Right renal pelvis (tissue), 4 donors: ENCODE data around the gene STAU1. TPM values are rescaled to one million over a fixed set of nuclear protein-coding genes. Genes with fewer than 3 reads are reported as not detected.
A peak's percentile ranks its signal among the peaks of the same experiment; 100 is the strongest.
"Not testable (repeated sequence)": the region's sequence is repeated elsewhere in the genome, so short reads cannot be mapped to it uniquely, and the experiment has no call there.

ENCODE experiments used
- DNase-seq, 4 donors: peaks; one replicate each; pipeline ENCODE4 v3.0.0-alpha.2; 2013; ENCODE audit warnings: low read depth in 4 of 4, low spot score in 3 of 4, missing footprints in 1 of 4
- polyA plus RNA-seq, 4 donors: library from polyadenylated mRNA; unstranded; fragments of 120-200 nt; gene quantifications; one replicate each; pipeline ENCODE4 v1.2.1, GENCODE V29; 2013; ENCODE audit not compliant: insufficient read length in 4 of 4

The STAU1 gene
- polyA plus RNA-seq, 4 donors: 121 to 136 (median 130) TPM

- DNase-seq: not testable (repeated sequence)
Observed at GRCh38 chr20:49134797-49135196, 53.3 kb downstream of the STAU1 start.

- no peak for DNase-seq
Observed at GRCh38 chr20:49133571-49133970, 54.6 kb downstream of the STAU1 start.

GRCh38 chr20:49132995-49133478 lies 55.1 kb downstream of the STAU1 start:
- peak; percentile 53 to 66 (median 64) for DNase-seq

DNA sequence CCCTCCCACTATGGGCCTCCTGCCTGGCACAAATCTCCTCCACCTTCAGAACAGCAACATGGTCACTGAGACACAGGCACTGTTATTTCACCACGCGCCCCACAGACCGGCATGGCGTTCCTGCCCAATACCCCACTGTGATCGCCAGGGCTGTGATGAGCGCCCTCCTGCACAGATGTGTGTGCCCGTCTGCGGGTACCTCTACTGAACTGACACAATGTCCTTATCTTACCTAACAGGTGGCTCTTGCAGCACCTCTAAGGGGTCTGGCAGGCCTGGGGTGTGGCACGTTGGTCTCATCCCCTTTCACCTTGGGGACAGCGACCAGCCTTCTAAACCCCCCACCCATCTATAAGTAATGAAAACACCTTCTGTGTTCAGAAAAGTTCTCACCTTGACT lies 64.2 kb downstream of the STAU1 start:
- DNase-seq: no peak

DNA sequence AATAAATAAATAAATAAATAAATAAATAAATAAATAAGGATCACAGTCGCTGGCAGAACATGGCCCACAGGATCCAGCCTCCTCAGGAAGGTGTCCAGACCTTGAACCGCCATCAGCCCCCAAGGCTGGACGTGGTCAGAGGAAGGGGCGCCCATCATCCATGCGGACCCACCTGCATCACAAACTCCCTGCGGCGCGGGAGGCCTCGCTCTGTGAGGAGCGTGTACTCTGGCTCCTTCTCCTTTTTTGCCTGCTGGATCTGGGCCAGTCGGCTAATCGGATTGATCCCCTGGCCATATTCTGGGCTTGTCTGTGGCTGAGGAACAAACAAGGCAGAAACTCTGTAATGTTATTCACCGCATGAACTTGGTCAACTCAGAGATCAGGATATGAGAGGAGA lies 65.2 kb downstream of the STAU1 start:
- no peak for DNase-seq

DNA sequence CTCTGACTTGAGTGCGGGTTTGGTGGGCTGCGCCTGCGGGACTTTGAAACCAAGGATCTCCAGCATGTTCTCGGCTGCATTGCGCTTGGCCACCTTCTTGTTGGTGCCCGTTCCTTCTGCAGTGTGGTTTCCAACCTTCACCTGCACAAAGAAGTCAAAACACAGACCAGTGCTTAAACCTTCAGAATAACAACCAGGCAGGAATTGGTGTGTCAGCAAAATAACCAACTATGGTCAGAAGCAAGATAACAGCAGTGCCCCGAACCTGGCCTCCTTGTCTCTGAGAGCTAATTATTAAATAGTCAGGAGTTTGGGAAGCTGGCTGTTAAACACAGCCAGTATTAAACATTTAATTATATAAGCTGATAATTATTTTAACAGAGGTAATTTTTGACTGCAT lies 68.1 kb downstream of the STAU1 start:
- no peak for DNase-seq

- DNase-seq: no peak
Observed at GRCh38 chr20:49118307-49118706, 69.8 kb downstream of the STAU1 start.

GRCh38 chr20:49115564-49115963 lies 72.6 kb downstream of the STAU1 start:
- DNase-seq: no peak

DNA sequence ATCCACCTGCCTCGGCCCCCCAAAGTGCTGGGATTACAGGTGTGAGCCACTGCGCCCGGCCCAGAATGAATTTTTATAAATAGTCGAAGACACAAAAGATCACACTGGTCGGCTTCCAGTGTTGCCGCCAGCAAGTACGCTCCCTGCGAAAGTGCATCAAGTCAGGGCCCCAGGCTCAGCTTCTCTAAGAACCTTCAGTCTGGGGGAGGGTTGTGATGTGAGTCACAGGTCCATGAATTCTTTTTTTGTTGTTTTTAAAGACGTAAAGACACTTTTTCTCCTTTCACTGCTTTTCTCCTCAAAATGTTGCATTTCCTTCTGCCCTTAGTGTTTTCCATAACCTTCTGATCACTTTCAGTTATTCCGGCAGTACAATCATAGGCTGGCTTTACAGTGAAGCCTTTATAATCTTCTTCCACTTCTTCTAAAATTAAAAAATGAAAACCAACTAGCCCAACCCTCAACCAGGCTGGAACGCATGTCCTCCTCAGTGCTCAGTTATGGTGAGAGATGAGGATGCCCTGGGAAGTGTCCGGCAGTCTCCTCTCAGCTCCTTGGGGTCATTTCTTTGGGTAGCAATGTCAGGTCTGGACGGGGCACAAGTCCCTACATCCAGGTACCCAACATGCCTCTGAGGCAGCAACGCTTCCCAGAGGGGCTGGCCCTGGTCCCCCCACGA lies 75.4 kb downstream of the STAU1 start:
- no peak for DNase-seq

- DNase-seq: no peak
Observed at GRCh38 chr20:49110767-49111694, 77.1 kb downstream of the STAU1 start.

DNA sequence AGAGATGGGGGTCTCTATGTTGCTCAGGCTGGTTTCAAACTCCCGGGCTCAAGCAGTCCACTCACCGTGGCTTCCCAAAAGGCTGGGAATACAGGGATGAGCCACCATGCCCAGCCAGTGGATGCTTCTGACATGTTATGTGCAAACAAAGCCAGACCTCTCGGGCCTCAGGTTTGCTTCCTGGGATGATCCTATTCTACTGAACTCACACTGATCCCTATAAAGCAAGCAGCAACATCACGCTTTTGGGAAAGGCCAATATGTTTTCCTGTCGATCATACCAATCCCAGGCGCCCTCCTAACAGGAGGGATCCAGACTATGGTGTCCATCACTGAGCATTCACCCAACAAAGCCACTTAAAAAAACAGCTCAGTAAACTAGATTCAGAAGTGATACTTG lies 81.8 kb downstream of the STAU1 start:
- no peak for DNase-seq

DNA sequence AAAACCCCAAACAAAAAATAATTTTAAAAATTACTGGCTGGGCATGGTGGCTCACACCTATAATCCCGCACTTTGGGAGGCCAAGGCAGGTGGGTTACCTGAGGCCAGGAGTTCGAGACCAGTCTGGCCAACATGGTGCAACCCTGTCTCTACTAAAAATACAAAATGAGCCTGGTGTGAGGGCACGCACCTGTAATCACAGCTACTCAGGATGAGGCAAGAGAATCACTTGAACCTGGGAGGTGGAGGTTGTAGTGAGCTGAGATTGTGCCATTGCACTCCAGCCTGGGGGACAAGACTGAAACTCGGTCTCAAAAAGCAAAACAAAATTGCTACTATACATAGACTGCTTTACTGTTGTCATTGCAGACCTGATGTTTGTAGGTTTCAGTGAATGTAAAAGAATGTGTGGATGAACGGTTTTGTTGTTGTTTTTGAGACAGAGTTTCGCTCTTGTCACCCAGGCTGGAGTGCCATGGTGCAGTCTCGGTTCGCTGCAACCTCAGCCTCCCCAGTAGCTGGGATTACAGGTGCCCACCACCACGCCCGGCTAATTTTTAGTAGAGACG lies 83.1 kb downstream of the STAU1 start:
- not testable (repeated sequence) for DNase-seq

- no peak for DNase-seq
Observed at GRCh38 chr20:49104365-49104648, 83.8 kb downstream of the STAU1 start.

DNA sequence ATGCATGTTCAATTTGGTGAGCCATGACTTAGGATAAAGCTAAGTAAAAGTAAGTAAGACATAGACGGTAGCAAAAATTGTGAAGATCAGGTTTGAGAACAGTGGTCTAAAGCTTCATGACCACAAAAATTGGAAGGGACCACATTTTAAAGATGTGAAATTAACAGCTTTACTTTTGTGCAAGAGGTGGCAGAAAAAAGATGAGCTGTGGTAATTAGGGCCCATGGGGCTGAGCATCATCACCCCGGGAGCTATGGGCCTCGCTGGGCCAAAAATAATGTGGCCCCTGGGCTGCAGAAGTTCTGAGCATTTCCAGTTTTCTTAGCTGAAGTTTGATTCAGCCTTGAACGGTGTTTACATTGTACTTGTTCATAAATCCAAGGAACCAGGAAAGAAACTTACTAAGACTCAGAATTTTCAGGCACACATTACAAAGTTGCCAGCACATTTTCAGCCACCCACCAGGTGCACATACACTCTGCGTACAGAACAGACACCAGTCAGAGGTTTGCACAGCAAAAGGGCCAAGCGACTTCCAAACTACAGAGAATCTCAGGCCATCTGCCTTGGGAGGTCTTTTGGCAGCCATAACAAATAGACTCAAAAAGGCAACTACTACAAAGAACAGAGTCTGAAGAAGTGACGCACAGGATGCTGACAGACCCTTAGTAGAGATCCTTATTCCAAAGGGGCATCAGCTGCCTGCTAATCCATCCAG lies 84.3 kb downstream of the STAU1 start:
- no peak for DNase-seq

- no peak for DNase-seq
Observed at GRCh38 chr20:49103019-49103418, 85.1 kb downstream of the STAU1 start.

DNA sequence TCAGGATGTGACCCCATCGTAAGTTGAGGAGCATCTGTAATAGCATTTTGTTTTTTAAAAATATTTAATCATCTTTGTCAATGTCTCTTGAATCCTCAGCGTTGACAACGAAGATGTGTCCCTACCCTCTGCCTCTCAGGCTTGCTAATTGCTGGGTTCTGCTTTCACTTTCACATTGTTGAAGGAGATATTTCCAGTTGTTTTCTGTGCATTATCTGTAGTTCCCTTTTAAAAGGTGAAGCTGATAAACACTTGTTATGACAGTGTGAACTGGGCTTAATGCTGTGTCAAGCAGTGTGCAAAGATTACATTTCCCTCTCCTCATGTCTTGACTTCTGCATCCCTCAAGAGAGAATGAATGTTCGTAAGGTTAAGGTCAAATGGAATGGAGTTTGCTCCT lies 87.2 kb downstream of the STAU1 start:
- no peak for DNase-seq

DNA sequence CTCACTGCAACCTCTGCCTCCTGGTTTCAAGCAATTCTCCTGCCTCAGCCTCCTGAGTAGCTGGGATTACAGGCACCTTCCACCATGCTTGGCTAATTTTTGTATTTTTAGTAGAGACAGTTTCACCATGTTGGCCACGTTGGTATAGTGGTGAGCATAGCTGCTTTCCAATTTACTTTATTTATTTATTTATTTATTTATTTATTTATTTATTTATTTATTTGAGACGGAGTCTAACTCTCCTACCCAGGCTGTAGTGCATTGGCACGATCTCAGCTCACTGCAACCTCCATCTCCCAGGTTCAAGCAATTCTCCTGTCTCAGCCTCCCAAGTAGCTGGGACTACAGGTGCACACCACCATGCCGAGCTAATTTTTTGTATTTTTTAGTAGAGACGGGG lies 87.8 kb downstream of the STAU1 start:
- DNase-seq: not testable (repeated sequence)

- DNase-seq: no peak
Observed at GRCh38 chr20:49099011-49099410, 89.1 kb downstream of the STAU1 start.

DNA sequence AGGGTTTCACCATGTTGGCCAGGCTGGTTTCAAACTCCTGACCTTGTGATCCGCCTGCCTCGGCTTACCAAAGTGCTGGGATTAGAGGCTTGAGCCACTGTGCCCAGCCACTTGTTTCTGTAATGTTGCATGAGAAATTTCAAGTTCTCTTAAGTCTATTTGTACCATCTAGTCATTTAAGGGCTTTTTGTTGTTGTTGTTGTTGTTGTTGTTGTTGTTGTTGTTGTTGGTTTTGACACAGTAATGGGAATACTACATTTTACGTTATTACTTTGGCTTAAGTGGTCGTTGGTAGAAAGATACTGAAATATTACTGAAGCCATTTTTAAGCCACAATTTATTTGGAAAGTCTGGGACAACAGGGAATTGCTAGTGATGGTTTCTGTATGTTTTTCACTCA lies 90.0 kb downstream of the STAU1 start:
- DNase-seq: no peak

DNA sequence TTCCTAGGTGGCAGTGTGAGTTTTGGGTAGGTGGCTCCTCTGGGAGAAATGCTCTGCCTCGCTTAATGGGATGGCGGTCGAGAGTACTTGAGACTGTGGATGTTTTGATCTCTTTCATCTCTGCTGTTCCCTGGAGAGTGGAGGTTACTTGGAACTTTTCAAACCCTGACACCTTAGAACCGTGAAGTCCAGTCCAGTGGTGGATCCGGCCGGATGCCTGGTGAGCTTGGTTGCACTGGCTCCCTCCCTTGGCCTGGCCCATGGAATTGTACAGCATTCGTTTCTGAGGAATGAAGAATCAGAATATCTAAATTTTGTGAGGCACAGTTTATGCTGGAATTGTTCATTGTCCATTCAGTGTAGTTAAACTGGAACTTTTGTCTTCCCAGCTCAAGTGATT lies 91.0 kb downstream of the STAU1 start:
- no peak for DNase-seq

- DNase-seq: no peak
Observed at GRCh38 chr20:49096203-49096730, 91.9 kb downstream of the STAU1 start.
